ENCODE results near the gene ZC3H7A. TPM values are rescaled to one million over a fixed set of nuclear protein-coding genes. Genes with fewer than 3 reads are reported as not detected.
"Not testable (repeated sequence)": the region's sequence is repeated elsewhere in the genome, so short reads cannot be mapped to it uniquely, and the experiment has no call there.

The ZC3H7A gene
- 36.0 TPM for total RNA-seq

DNA sequence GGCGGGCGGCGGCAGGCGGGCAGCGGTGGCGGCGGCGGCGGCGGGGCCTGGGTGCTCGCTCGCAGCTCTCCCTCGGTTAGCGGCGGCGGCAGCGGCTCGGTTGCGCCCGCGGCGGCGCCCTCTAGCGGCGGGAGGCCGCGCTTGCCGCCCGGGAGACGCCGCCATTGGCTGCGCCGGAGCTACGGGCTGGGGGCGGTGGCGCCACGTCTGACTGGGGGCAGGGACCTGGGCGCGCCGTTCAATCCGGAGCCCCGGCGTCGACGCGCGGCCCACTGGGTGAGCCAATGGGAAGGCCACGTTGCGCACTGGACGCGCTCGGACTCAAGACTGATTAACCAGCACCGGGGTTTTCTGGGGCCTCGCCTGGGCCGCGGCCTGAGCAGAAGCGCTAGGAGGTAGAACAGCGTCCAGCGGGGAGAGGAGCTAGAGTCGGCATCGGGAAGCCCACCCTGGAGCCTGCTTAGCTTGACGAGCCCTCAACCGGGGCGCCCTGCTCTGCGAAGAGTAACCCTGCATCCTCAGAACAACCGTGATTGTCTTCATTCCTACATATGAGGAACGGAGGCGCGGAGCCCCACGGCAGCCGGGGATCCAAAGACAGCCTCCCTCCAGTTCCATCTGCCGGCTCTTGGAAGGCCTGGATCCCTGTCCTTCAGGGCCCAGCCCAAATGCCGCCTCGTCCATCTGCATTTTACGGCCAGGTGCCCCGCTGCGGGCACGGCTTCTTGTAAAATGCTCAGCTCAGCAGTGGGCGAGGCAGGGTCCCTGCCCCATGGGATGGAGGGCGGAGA is at the start of gene ZC3H7A:
ZC3H7A (minus strand) TSS at position 93 of the 791 bp plus-strand sequence. CDS start 14,904 bp downstream, outside the sequence.
- peak; percentile 95 for DNase-seq

DNA sequence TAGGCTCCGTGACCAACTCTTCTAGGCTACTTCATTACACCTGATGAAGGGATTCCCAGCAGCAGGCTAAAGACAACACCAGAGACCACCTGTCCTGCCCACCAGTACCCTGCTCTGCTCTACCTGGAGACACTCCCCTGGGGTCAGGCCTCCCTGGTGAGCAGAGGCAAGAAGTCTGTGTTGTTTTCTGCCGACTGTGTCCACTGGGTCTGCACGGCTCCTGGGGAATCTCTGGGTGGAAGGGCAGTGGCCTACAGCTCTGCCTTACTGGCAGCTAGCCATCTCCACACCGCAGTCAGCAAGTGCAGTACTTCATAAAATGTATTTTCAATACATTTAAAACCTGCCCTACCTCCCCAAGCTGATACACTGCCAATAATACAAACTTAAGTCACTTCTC is 47.4 kb upstream of the ZC3H7A start:
- DNase-seq, result no peak

- no peak for DNase-seq
Observed at GRCh38 chr16:11843861-11844260, 46.8 kb upstream of the ZC3H7A start.

- no peak for DNase-seq
Observed at GRCh38 chr16:11843206-11843605, 46.1 kb upstream of the ZC3H7A start.

DNA sequence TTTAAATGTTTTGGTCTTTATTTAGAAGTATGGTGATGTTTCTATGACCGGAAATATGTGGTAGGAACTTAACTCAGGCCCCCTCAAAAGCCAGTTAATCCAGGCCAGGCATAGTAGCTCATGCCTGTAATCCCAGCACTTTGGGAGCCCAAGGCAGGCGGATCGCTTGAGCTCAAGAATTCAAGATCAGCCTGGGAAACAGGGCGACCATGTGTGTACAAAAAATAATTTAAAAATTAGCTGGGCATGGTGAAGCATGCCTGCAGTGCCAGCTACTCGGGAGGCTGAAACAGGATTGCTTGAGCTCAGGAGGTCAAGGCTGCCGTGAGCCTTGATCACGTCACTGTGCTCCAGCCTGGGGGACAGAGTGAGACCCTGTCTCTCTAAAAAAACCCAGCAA is 44.0 kb upstream of the ZC3H7A start:
- DNase-seq, result no peak

DNA sequence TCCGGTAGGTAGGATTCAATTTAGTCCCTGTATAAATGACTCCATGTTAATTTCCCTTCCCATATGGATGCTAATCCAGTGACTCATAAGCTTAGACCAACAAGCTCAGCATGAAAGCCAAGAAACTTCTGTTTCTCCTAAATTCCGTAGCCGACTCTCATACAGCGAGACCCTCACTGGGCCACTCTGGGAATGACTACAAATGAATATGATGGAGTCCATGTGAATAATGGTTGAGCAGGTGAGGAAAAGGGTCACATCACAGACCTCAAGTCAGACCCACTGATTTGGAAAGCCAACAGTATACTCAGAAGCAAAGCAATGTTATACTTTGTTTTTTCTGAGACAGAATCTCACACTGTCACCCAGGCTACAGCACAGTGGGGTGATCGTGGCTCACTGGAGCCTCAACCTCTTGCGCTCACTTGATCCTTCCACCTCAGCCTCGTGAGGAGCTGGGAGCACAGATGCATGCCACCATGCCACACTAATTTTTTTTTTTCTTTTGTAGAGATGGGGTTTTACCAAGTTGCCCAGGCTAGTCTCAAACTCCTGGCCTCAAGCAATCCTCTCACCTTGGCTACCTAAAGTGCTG is 39.7 kb upstream of the ZC3H7A start:
- DNase-seq, result no peak

- no peak for DNase-seq
Observed at GRCh38 chr16:11835891-11836649, 39.0 kb upstream of the ZC3H7A start.

GRCh38 chr16:11835309-11835708 is 38.3 kb upstream of the ZC3H7A start:
- no peak for DNase-seq

- no peak for DNase-seq
Observed at GRCh38 chr16:11833951-11834695, 37.1 kb upstream of the ZC3H7A start.

DNA sequence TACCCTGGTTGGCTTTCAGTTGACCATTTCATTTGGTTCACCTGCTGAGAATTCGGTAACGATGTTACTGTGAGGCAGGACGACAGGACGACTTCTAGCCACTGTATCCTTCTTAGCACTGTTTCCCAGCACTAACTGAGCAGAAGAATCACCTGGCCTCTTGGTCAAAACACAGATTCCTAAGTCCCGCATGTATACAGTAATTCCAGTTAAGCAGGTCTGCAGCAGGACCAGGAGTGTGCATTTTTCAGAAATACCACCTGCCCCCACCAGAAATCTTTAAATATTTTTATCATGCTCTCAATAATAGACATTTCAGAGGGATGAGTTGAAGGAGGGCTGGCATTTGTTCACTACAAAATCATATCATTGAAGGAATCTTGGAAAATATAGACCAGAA is 31.6 kb upstream of the ZC3H7A start:
- no peak for DNase-seq

GRCh38 chr16:11825520-11826165 is 28.6 kb upstream of the ZC3H7A start:
- not testable (repeated sequence) for DNase-seq

- DNase-seq, result no peak
Observed at GRCh38 chr16:11824362-11824761, 27.3 kb upstream of the ZC3H7A start.

DNA sequence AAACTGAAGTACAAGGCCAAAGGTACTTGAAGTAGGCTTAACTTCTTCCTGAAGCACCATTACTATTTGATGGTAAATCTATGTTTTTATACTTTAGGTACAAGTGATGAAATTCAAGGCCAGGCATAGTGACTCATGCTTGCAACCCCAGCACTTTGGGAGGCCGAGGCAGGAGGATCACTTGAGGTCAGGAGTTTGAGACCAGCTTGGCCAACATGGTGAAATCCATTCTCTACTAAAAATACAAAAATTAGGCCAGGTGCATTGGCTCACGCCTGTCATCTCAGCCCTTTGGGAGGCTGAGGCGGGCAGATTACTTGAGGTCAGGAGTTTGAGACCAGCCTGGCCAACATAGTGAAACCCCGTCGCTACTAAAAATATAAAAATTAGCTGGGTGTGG is 26.6 kb upstream of the ZC3H7A start:
- DNase-seq, result not testable (repeated sequence)

DNA sequence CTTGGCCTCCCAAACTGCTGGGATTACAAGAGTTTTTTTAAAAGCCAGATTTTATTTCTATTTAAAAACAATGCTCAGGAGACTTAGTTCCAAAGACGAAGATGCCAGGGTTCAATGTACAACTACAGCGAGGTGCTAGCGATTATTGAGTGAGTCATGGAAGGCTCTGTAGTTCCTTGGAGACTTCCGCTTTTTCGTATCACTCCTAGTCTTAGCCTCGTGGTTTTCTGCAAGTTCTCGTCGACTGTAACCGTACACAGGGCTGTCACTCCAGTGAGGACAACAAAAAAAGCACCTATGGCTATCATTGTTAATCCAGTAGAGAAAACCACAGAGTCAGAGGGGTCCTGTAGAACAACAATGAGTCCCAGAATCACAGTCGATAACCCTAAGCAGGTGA is 22.7 kb upstream of the ZC3H7A start:
- DNase-seq, result no peak

- DNase-seq, result not testable (repeated sequence)
Observed at GRCh38 chr16:11818970-11819369, 21.9 kb upstream of the ZC3H7A start.

GRCh38 chr16:11816123-11816522 is 19.1 kb upstream of the ZC3H7A start:
- DNase-seq, result no peak

- DNase-seq, result not testable (repeated sequence)
Observed at GRCh38 chr16:11814800-11815199, 17.7 kb upstream of the ZC3H7A start.

- no peak for DNase-seq
Observed at GRCh38 chr16:11806721-11807120, 9.7 kb upstream of the ZC3H7A start.

GRCh38 chr16:11805556-11805955 is 8.5 kb upstream of the ZC3H7A start:
- DNase-seq, result no peak

DNA sequence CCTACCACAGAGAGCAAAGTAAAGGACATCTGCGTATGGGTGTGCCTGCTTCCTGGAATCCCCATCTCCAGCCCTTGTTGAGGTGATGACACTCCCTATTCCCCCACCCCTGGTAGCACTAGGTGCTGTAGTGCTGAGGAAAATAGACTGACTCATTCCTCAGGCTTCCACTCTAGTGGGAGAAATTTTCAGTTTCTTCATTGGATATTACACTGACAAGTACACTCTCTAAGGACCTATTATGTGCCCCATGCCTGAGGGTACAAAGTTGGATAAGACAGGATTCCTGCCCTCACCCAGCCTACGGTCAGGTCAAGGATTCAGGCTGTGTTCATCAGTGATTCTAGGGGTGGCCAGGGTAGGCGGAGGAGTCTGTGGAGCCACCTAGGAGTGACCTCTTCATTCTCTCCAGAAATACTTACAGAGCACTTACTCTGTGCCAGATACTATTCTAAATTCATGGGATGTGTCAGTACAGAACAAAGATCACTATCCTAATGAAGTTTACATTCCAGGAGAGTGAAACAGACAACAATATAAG is 4.5 kb upstream of the ZC3H7A start:
- DNase-seq, result no peak

GRCh38 chr16:11800382-11800718 is 3.3 kb upstream of the ZC3H7A start:
- no peak for DNase-seq
